ENCODE results near the gene PLEKHM3. TPM values are rescaled to one million over a fixed set of nuclear protein-coding genes. Genes with fewer than 3 reads are reported as not detected.

Gene PLEKHM3
- total RNA-seq, 1 experiment from 2014 or later = 8.4 TPM

- Histone ChIP-seq H3K4me2 (no peak overlapping the region), H3K27me3 (ENCODE audit: insufficient read depth, low read depth) (no peaks in the 10 kb centered on the region), H3F3A (ENCODE audit: insufficient read depth, low read depth) (no peaks in the 10 kb centered on the region), H4K20me1 (ENCODE audit: insufficient read depth) (no peaks in the 10 kb centered on the region), H2AFZ (no peak overlapping the region), H3K4me1 (replicated peaks; ENCODE audit: insufficient read depth) (peaks cover 24% of the 10 kb centered on the region), H3K9me2 (ENCODE audit: insufficient read depth) (no peaks in the 10 kb centered on the region), H3K36me3 (ENCODE audit: low read depth) (no peaks in the 10 kb centered on the region), H3K79me2 (ENCODE audit: low read depth) (no peaks in the 10 kb centered on the region), H3K27ac (no peak overlapping the region), H3K4me3 (no peak overlapping the region), H3K9me3 (ENCODE audit: insufficient read depth, low read depth) (no peaks in the 10 kb centered on the region)
- intact Hi-C loops (cut with micrococcal nuclease; ENCODE audit: unreplicated experiment) = no loop called here
- BruUV-seq (replicated peaks) = no TSS peak
- TF ChIP-seq EZH2 (IDR thresholded peaks at IDR 0.05; ENCODE audit: low read depth) = no peak
- TF ChIP-seq CTCF (conservative IDR thresholded peaks at IDR 0.05) = no peak
- ChIA-PET POLR2A (ENCODE audit: unreplicated experiment) (no interaction called here), CTCF (no interaction called here)
- no peak for DNase-seq
These were observed 153.8 kb downstream of the PLEKHM3 start for GRCh38 chr2:207871506-207871905.

- ChIA-PET CTCF (no interaction called here), POLR2A (ENCODE audit: unreplicated experiment) (interaction anchor here (0.7 to 0.8 kb wide), 2 partner anchors 22 to 193 kb away, joined by 3 to 6 read pairs; no protein-coding TSS in a partner anchor)
- Histone ChIP-seq H3K4me1 (replicated peaks; ENCODE audit: insufficient read depth) (peaks cover 24% of the 10 kb centered on the region), H2AFZ (no peak overlapping the region), H3K27ac (peak overlapping the region; percentile 57), H4K20me1 (ENCODE audit: insufficient read depth) (no peaks in the 10 kb centered on the region), H3F3A (ENCODE audit: insufficient read depth, low read depth) (no peaks in the 10 kb centered on the region), H3K4me3 (no peak overlapping the region), H3K9me3 (ENCODE audit: insufficient read depth, low read depth) (no peaks in the 10 kb centered on the region), H3K27me3 (ENCODE audit: insufficient read depth, low read depth) (no peaks in the 10 kb centered on the region), H3K4me2 (no peak overlapping the region), H3K9me2 (ENCODE audit: insufficient read depth) (no peaks in the 10 kb centered on the region), H3K36me3 (ENCODE audit: low read depth) (no peaks in the 10 kb centered on the region), H3K79me2 (ENCODE audit: low read depth) (no peaks in the 10 kb centered on the region)
- intact Hi-C loops (cut with micrococcal nuclease; ENCODE audit: unreplicated experiment) = no loop called here
- no peak for TF ChIP-seq EZH2 (IDR thresholded peaks at IDR 0.05; ENCODE audit: low read depth)
- no peak for TF ChIP-seq CTCF (conservative IDR thresholded peaks at IDR 0.05)
- DNase-seq = no peak
- no TSS peak for BruUV-seq (replicated peaks)
These were observed 154.5 kb downstream of the PLEKHM3 start for GRCh38 chr2:207870814-207871213.

- Histone ChIP-seq H3K27ac (peak overlapping the region; percentile 57), H2AFZ (no peak overlapping the region), H3F3A (ENCODE audit: insufficient read depth, low read depth) (no peaks in the 10 kb centered on the region), H3K36me3 (ENCODE audit: low read depth) (no peaks in the 10 kb centered on the region), H3K4me2 (no peak overlapping the region), H3K9me3 (ENCODE audit: insufficient read depth, low read depth) (no peaks in the 10 kb centered on the region), H3K4me3 (no peak overlapping the region), H3K79me2 (ENCODE audit: low read depth) (no peaks in the 10 kb centered on the region), H3K27me3 (ENCODE audit: insufficient read depth, low read depth) (no peaks in the 10 kb centered on the region), H3K4me1 (replicated peaks; ENCODE audit: insufficient read depth) (peaks cover 24% of the 10 kb centered on the region), H3K9me2 (ENCODE audit: insufficient read depth) (no peaks in the 10 kb centered on the region), H4K20me1 (ENCODE audit: insufficient read depth) (no peaks in the 10 kb centered on the region)
- CTCF ChIA-PET = interaction anchor here (0.8 to 1.0 kb wide), 2 partner anchors 17 to 21 kb away, joined by 3 to 19 read pairs; no protein-coding TSS in a partner anchor
- intact Hi-C loops (cut with micrococcal nuclease; ENCODE audit: unreplicated experiment) = no loop called here
- peak in 1 of 2 experiments; percentile 52 for DNase-seq
- BruUV-seq (replicated peaks) = no TSS peak
- POLR2A ChIA-PET (ENCODE audit: unreplicated experiment) = interaction anchor here (0.7 to 0.8 kb wide), 2 partner anchors 22 to 194 kb away, joined by 3 to 6 read pairs; no protein-coding TSS in a partner anchor
- no peak for TF ChIP-seq CTCF (conservative IDR thresholded peaks at IDR 0.05)
- no peak for TF ChIP-seq EZH2 (IDR thresholded peaks at IDR 0.05; ENCODE audit: low read depth)
These were observed 155.2 kb downstream of the PLEKHM3 start for GRCh38 chr2:207869784-207870778.
